Panc1 (cell line): ENCODE measurements around the gene BCAN. TPM values are rescaled to one million over a fixed set of nuclear protein-coding genes. Genes with fewer than 3 reads are reported as not detected.

Experiments
- ATAC-seq: fragments of 200-7000 bp; cut with Tn5 transposase; 2 replicates; pipeline ENCODE4 v1.9.1; 2020; ENCODE audit warnings: mild to moderate bottlenecking, moderate library complexity
- BruUV-seq: library from RNA; stranded (reverse); fragments of 400-500 nt; replicated peaks from 2 replicates; lab custom pipeline; 2021; lab: Mats Ljungman, UMichigan
- CTCF ChIA-PET: fragments of 300-600 bp; sonication (Branson Sonifier 250); formaldehyde crosslinking; loops from one replicate; lab custom pipeline; 2022; ENCODE audit warnings: antibody characterized with exemption; lab: Charles Lee
- POLR2A ChIA-PET: fragments of 300-600 bp; sonication (Branson Sonifier 250); formaldehyde crosslinking; loops from one replicate; lab custom pipeline; 2022; ENCODE audit warnings: antibody characterized with exemption; lab: Charles Lee
- DNase-seq: peaks from one replicate; pipeline ENCODE4 v3.0.0-alpha.2; 2010; ENCODE audit warnings: low read depth, low spot score
- H3K27ac ChIP-seq: 2 replicates; pipeline ENCODE4 v1.5.1; 2011; ENCODE audit warnings: mild to moderate bottlenecking, low read length, inconsistent platforms
- H3K27me3 ChIP-seq: fragments of 200-500 bp; sonication (Bioruptor generic); 2 replicates; pipeline ENCODE4 v1.6.0; 2014; ENCODE audit warnings: low read length, inconsistent platforms; ENCODE audit not compliant: control insufficient read depth, insufficient read depth
- H3K36me3 ChIP-seq: fragments of 200-500 bp; sonication (Bioruptor generic); 2 replicates; pipeline ENCODE4 v1.5.1; 2014; ENCODE audit warnings: inconsistent platforms, mild to moderate bottlenecking, low read length, moderate library complexity; ENCODE audit not compliant: control insufficient read depth, insufficient read depth
- H3K4me1 ChIP-seq: 2 replicates; pipeline ENCODE4 v1.5.1; 2011; ENCODE audit warnings: inconsistent platforms, mild to moderate bottlenecking, low read length, moderate library complexity; ENCODE audit not compliant: control insufficient read depth, insufficient read depth
- H3K4me3 ChIP-seq, 2 experiments: 2 replicates each; pipeline ENCODE4 v1.5.1; 2011 to 2012; ENCODE audit warnings: low read depth in 2 of 2, low read length in 2 of 2, mild to moderate bottlenecking in 2 of 2, inconsistent platforms in 1 of 2, moderate library complexity in 1 of 2
- H3K9me3 ChIP-seq: fragments of 200-500 bp; sonication (Bioruptor generic); 2 replicates; pipeline ENCODE4 v1.5.1; 2014; ENCODE audit warnings: low read depth, mild to moderate bottlenecking, inconsistent platforms, low read length, moderate library complexity; ENCODE audit not compliant: control insufficient read depth, insufficient read depth
- POLR2AphosphoS5 ChIP-seq: IDR thresholded peaks from 2 replicates; pipeline ENCODE4 v1.6.1; 2012; ENCODE audit warnings: mild to moderate bottlenecking, low read depth, low read length, moderate library complexity
- SIN3A ChIP-seq: IDR thresholded peaks from 2 replicates; pipeline ENCODE4 v1.6.1; 2012; ENCODE audit warnings: low read depth, mild to moderate bottlenecking, low read length, moderate library complexity, borderline replicate concordance; ENCODE audit not compliant: insufficient read depth
- TCF7L2 ChIP-seq: IDR thresholded peaks from 2 replicates; pipeline ENCODE4 v1.6.1; 2011; ENCODE audit warnings: mild to moderate bottlenecking, low read depth, low read length, inconsistent platforms
- in situ Hi-C: cut with HindIII; loops from 2 replicates; pipeline ENCODE4 v1.10.0; 2016; ENCODE audit warnings: low sequenced_read_pairs, low pct_unique_long_range_greater_than_20kb
- intact Hi-C: fragments of 100-400 bp; cut with micrococcal nuclease; formaldehyde crosslinking; loops from one replicate; pipeline ENCODE4 v1.10.0; 2022; ENCODE audit not compliant: unreplicated experiment
- total RNA-seq: library from RNA; stranded (reverse); gene quantifications from one replicate; pipeline ENCODE4 v1.2.1, GENCODE V29; 2021; ENCODE audit not compliant: unreplicated experiment
- TF ChIP-seq, protein P1 (sequence below), 2 experiments: IDR thresholded peaks; 2 replicates each; pipeline ENCODE4 v1.6.1; 2011 to 2012; ENCODE audit warnings: low read depth in 2 of 2, control low read depth in 1 of 2, low read length in 1 of 2, mild to moderate bottlenecking in 1 of 2, moderate library complexity in 1 of 2; ENCODE audit not compliant: insufficient read depth in 1 of 2
- TF ChIP-seq, protein P2 (sequence below): fragments of 450-650 bp; IDR thresholded peaks from 2 replicates; pipeline ENCODE4 v1.5.1; 2017; ENCODE audit warnings: mild to moderate bottlenecking

BCAN gene
- total RNA-seq, 1 experiment from 2014 or later: 0.57 TPM

DNA sequence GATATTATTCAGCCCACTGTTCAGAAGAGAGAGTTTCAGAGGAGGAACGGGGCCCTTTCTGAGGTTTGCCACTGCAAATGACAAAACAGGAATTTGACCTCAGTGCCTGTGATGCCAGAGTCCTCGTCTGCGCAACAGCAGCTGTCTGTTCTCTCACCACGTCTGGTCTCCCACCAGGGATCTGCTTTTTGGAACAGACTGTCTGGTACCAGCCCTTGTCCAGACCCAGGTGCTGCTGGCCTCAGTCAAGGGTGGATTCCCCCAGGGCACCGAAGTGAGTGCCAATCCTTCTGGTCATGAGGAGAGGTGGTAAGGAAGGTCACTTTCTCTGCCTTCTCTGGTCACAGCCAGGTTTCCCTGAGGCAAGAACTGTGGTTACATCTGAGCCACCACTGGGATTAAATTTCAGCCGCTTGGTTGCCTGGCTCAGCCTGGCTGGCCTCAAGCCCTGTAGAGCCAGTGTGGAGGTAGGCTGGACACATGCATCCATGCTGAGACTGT, 2.3 kb upstream of the BCAN start:
- intact Hi-C loops (no loop called here), in situ Hi-C loops (no loop called here)
- TF ChIP-seq, protein P1, sequence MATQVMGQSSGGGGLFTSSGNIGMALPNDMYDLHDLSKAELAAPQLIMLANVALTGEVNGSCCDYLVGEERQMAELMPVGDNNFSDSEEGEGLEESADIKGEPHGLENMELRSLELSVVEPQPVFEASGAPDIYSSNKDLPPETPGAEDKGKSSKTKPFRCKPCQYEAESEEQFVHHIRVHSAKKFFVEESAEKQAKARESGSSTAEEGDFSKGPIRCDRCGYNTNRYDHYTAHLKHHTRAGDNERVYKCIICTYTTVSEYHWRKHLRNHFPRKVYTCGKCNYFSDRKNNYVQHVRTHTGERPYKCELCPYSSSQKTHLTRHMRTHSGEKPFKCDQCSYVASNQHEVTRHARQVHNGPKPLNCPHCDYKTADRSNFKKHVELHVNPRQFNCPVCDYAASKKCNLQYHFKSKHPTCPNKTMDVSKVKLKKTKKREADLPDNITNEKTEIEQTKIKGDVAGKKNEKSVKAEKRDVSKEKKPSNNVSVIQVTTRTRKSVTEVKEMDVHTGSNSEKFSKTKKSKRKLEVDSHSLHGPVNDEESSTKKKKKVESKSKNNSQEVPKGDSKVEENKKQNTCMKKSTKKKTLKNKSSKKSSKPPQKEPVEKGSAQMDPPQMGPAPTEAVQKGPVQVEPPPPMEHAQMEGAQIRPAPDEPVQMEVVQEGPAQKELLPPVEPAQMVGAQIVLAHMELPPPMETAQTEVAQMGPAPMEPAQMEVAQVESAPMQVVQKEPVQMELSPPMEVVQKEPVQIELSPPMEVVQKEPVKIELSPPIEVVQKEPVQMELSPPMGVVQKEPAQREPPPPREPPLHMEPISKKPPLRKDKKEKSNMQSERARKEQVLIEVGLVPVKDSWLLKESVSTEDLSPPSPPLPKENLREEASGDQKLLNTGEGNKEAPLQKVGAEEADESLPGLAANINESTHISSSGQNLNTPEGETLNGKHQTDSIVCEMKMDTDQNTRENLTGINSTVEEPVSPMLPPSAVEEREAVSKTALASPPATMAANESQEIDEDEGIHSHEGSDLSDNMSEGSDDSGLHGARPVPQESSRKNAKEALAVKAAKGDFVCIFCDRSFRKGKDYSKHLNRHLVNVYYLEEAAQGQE (IDR thresholded peaks at IDR 0.05; ENCODE audit: insufficient read depth in 1 of 2, low read depth in 2 of 2, low read length in 1 of 2): no peak
- peak; percentile 49; the same call in 1 of the 2 replicates for TF ChIP-seq TCF7L2
- TF ChIP-seq, protein P2, sequence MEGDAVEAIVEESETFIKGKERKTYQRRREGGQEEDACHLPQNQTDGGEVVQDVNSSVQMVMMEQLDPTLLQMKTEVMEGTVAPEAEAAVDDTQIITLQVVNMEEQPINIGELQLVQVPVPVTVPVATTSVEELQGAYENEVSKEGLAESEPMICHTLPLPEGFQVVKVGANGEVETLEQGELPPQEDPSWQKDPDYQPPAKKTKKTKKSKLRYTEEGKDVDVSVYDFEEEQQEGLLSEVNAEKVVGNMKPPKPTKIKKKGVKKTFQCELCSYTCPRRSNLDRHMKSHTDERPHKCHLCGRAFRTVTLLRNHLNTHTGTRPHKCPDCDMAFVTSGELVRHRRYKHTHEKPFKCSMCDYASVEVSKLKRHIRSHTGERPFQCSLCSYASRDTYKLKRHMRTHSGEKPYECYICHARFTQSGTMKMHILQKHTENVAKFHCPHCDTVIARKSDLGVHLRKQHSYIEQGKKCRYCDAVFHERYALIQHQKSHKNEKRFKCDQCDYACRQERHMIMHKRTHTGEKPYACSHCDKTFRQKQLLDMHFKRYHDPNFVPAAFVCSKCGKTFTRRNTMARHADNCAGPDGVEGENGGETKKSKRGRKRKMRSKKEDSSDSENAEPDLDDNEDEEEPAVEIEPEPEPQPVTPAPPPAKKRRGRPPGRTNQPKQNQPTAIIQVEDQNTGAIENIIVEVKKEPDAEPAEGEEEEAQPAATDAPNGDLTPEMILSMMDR: no peak
- Histone ChIP-seq H3K4me3 (no peak overlapping the region; a peak in 1 of 4 replicates), H3K9me3 (no peaks in the 10 kb centered on the region), H3K36me3 (no peaks in the 10 kb centered on the region), H3K4me1 (peaks cover 23% of the 10 kb centered on the region), H3K27me3 (no peaks in the 10 kb centered on the region), H3K27ac (peak overlapping the region; percentile 36)
- ATAC-seq: peak; percentile 90
- ChIA-PET POLR2A (interaction anchor here (0.7 kb wide), 1 partner anchor 112 kb away, joined by 7 read pairs; no protein-coding TSS in a partner anchor), CTCF (interaction anchor here (1.5 kb wide), 1 partner anchor 13 kb away, joined by 3 read pairs; no protein-coding TSS in a partner anchor)
- no peak for DNase-seq
- BruUV-seq: no TSS peak

DNA sequence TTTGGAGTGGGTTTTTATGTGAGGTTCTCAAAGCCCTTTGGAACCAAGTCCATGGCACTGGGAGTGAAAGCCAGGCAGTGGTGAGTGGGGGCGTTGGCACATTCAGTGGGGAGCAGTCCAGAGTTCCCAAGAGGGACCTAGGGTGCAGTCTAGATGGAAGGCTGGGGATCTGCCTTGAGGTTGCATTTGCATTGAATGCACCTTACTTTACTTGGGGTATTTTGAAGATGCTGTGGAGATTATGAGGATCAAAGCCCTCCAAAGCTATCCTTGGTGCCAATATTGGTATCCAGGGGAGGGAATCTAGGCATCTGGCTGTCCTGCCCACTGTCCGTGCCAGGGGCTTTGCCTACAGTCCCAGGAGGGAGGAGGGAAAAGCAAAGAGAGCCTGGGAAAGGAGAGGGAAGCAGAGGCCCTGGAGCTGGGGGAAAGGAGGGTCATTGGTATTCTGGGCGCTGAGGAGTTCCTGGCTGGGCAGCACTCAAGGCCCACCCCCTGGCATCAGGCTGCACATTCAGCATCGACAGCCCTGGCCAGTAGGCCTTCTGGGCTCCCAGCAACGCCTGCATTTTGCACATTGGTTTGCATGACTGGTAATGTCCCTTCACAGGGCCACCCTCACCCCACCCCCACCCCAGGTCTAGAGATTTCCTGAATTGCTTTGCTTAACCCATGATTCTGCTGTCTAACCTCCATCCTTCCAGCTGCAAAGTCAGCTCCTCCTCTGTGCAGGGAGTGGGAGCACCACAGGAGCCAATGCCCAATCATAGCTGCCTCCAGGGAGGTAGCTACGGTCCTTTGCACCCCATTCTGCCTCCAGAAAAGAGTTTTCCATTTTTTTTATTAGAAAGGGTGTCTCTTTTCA, 843 bp upstream of the BCAN start:
- no peaks in the 10 kb centered on the region for H3K36me3 ChIP-seq
- H3K9me3 ChIP-seq: no peaks in the 10 kb centered on the region
- no TSS peak for BruUV-seq
- H3K4me3 ChIP-seq: no peak overlapping the region
- H3K27ac ChIP-seq: 0 out of 2 replicates have a peak overlapping the region, but pooled peaks have one; percentile 42
- H3K27me3 ChIP-seq: no peaks in the 10 kb centered on the region
- POLR2A ChIA-PET: no interaction called here
- DNase-seq (no peak), ATAC-seq (no peak)
- TF ChIP-seq POLR2AphosphoS5: no peak
- TF ChIP-seq, protein P1 (IDR thresholded peaks at IDR 0.05; ENCODE audit: insufficient read depth in 1 of 2, low read depth in 2 of 2, low read length in 1 of 2): no peak
- no peak for TF ChIP-seq SIN3A
- TF ChIP-seq TCF7L2: no peak
- TF ChIP-seq, protein P2: no peak
- in situ Hi-C loops (no loop called here), intact Hi-C loops (no loop called here)
- CTCF ChIA-PET: interaction anchor here (0.8 kb wide), 1 partner anchor 32 kb away, joined by 3 read pairs; no protein-coding TSS in a partner anchor
- H3K4me1 ChIP-seq: peaks cover 23% of the 10 kb centered on the region
